D341Med (cell line): Measurements from ENCODE around the gene SH3PXD2A.

Experiments
- DNase-seq: peaks from one replicate; pipeline ENCODE4 v3.0.0; 2012; ENCODE audit warnings: low spot score

The SH3PXD2A gene

GRCh38 chr10:103581499-103581898 is 273.9 kb downstream of the SH3PXD2A start:
- no peak for DNase-seq

GRCh38 chr10:103580430-103580829 is 274.9 kb downstream of the SH3PXD2A start:
- no peak for DNase-seq

GRCh38 chr10:103580011-103580410 is 275.4 kb downstream of the SH3PXD2A start:
- DNase-seq = no peak

GRCh38 chr10:103578782-103579382 is 276.5 kb downstream of the SH3PXD2A start:
- no peak for DNase-seq

GRCh38 chr10:103576862-103577261 is 278.5 kb downstream of the SH3PXD2A start:
- no peak for DNase-seq

GRCh38 chr10:103576076-103576471 is 279.3 kb downstream of the SH3PXD2A start:
- DNase-seq = no peak

GRCh38 chr10:103575416-103576075 is 279.8 kb downstream of the SH3PXD2A start:
- no peak for DNase-seq

GRCh38 chr10:103574097-103575061 is 281.0 kb downstream of the SH3PXD2A start:
- DNase-seq = no peak

- no peak for DNase-seq
These were observed 282.2 kb downstream of the SH3PXD2A start for GRCh38 chr10:103573205-103573487.

GRCh38 chr10:103572347-103573204 is 282.8 kb downstream of the SH3PXD2A start:
- DNase-seq = no peak

GRCh38 chr10:103571656-103571975 is 283.8 kb downstream of the SH3PXD2A start:
- DNase-seq = no peak

- DNase-seq = no peak
These were observed 284.3 kb downstream of the SH3PXD2A start for GRCh38 chr10:103570844-103571655.

- DNase-seq = no peak
These were observed 285.5 kb downstream of the SH3PXD2A start for GRCh38 chr10:103569896-103570295.

GRCh38 chr10:103568505-103568904 is 286.9 kb downstream of the SH3PXD2A start:
- no peak for DNase-seq

- no peak for DNase-seq
These were observed 288.8 kb downstream of the SH3PXD2A start for GRCh38 chr10:103566536-103566935.

- DNase-seq = peak; percentile 61
These were observed 290.4 kb downstream of the SH3PXD2A start for GRCh38 chr10:103564776-103565520.

GRCh38 chr10:103564116-103564501 is 291.3 kb downstream of the SH3PXD2A start:
- no peak for DNase-seq

GRCh38 chr10:103563231-103564115 is 291.9 kb downstream of the SH3PXD2A start:
- no peak for DNase-seq

- no peak for DNase-seq
These were observed 293.0 kb downstream of the SH3PXD2A start for GRCh38 chr10:103562383-103562782.

GRCh38 chr10:103560886-103561285 is 294.5 kb downstream of the SH3PXD2A start:
- no peak for DNase-seq
